ENCODE data around the gene DDX20.

The DDX20 gene

GRCh38 chr1:111709986-111710385 is 45.7 kb upstream of the DDX20 start:
- no peak overlapping the region for H3K4me2 ChIP-seq (ENCODE audit: low read length)
- H2AFZ ChIP-seq (ENCODE audit: low read length) = no peak overlapping the region
- no peaks in the 10 kb centered on the region for H4K20me1 ChIP-seq (ENCODE audit: insufficient read depth, low read length)
- no peaks in the 10 kb centered on the region for H3K9me2 ChIP-seq (ENCODE audit: low read depth, low read length)
- H3F3A ChIP-seq (ENCODE audit: insufficient read depth, low read length) = 0 out of 2 replicates have a peak, but pooled peaks cover 3% of the 10 kb centered on the region
- H3K4me3 ChIP-seq (ENCODE audit: low read depth, low read length, poor library complexity, severe bottlenecking) = no peak overlapping the region
- no peak overlapping the region for H3K27ac ChIP-seq (ENCODE audit: low read depth, low read length, poor library complexity, severe bottlenecking)
- no peaks in the 10 kb centered on the region for H3K79me2 ChIP-seq (ENCODE audit: insufficient read depth, low read length)
- H3K36me3 ChIP-seq (ENCODE audit: insufficient read depth, low read length) = peaks cover 36% of the 10 kb centered on the region; the same call in 1 of the 2 replicates
- H3K9me3 ChIP-seq (ENCODE audit: low read length) = no peaks in the 10 kb centered on the region
- no peaks in the 10 kb centered on the region for H3K4me1 ChIP-seq (ENCODE audit: insufficient read depth, low read length, severe bottlenecking)
- TF ChIP-seq EZH2 (IDR thresholded peaks at IDR 0.05; ENCODE audit: borderline replicate concordance, low read length) (no peak), CTCF (IDR thresholded peaks at IDR 0.05; ENCODE audit: low read length) (no peak)
- no peaks in the 10 kb centered on the region for H3K27me3 ChIP-seq (ENCODE audit: insufficient read depth, low read length)
- H3K9ac ChIP-seq (ENCODE audit: low read length) = no peak overlapping the region

- Histone ChIP-seq H3F3A (ENCODE audit: insufficient read depth, low read length) (0 out of 2 replicates have a peak, but pooled peaks cover 3% of the 10 kb centered on the region), H3K9me2 (ENCODE audit: low read depth, low read length) (no peaks in the 10 kb centered on the region), H3K36me3 (ENCODE audit: insufficient read depth, low read length) (peaks cover 12% of the 10 kb centered on the region), H3K4me3 (ENCODE audit: low read depth, low read length, poor library complexity, severe bottlenecking) (no peak overlapping the region), H3K27me3 (ENCODE audit: insufficient read depth, low read length) (no peaks in the 10 kb centered on the region), H3K4me2 (ENCODE audit: low read length) (no peak overlapping the region), H3K9ac (ENCODE audit: low read length) (no peak overlapping the region), H2AFZ (ENCODE audit: low read length) (no peak overlapping the region), H3K27ac (ENCODE audit: low read depth, low read length, poor library complexity, severe bottlenecking) (no peak overlapping the region), H3K9me3 (ENCODE audit: low read length) (no peaks in the 10 kb centered on the region), H3K4me1 (ENCODE audit: insufficient read depth, low read length, severe bottlenecking) (no peaks in the 10 kb centered on the region), H4K20me1 (ENCODE audit: insufficient read depth, low read length) (no peaks in the 10 kb centered on the region), H3K79me2 (ENCODE audit: insufficient read depth, low read length) (no peaks in the 10 kb centered on the region)
- no peak for TF ChIP-seq CTCF (IDR thresholded peaks at IDR 0.05; ENCODE audit: low read length)
- TF ChIP-seq EZH2 (IDR thresholded peaks at IDR 0.05; ENCODE audit: borderline replicate concordance, low read length) = no peak
Observed at GRCh38 chr1:111716333-111716732, 39.4 kb upstream of the DDX20 start.

- Histone ChIP-seq H4K20me1 (ENCODE audit: insufficient read depth, low read length) (no peaks in the 10 kb centered on the region), H3K9ac (ENCODE audit: low read length) (no peak overlapping the region), H3K27ac (ENCODE audit: low read depth, low read length, poor library complexity, severe bottlenecking) (no peak overlapping the region), H3K27me3 (ENCODE audit: insufficient read depth, low read length) (no peaks in the 10 kb centered on the region; the same call in 1 of the 2 replicates), H3K9me3 (ENCODE audit: low read length) (no peaks in the 10 kb centered on the region), H3K36me3 (ENCODE audit: insufficient read depth, low read length) (peaks cover 12% of the 10 kb centered on the region), H2AFZ (ENCODE audit: low read length) (no peak overlapping the region), H3K9me2 (ENCODE audit: low read depth, low read length) (no peaks in the 10 kb centered on the region), H3K79me2 (ENCODE audit: insufficient read depth, low read length) (no peaks in the 10 kb centered on the region), H3K4me2 (ENCODE audit: low read length) (no peak overlapping the region), H3F3A (ENCODE audit: insufficient read depth, low read length) (0 out of 2 replicates have a peak, but pooled peaks cover 3% of the 10 kb centered on the region), H3K4me1 (ENCODE audit: insufficient read depth, low read length, severe bottlenecking) (no peaks in the 10 kb centered on the region), H3K4me3 (ENCODE audit: low read depth, low read length, poor library complexity, severe bottlenecking) (no peak overlapping the region)
- TF ChIP-seq CTCF (IDR thresholded peaks at IDR 0.05; ENCODE audit: low read length) (no peak), EZH2 (IDR thresholded peaks at IDR 0.05; ENCODE audit: borderline replicate concordance, low read length) (no peak)
Observed at GRCh38 chr1:111717450-111717849, 38.3 kb upstream of the DDX20 start.
